Smooth muscle cell (in vitro differentiated cells): ENCODE results near the gene ZP2. TPM values are rescaled to one million over a fixed set of nuclear protein-coding genes. Genes with fewer than 3 reads are reported as not detected.
"Not testable (repeated sequence)": the region's sequence is repeated elsewhere in the genome, so short reads cannot be mapped to it uniquely, and the experiment has no call there.

Experiments used
- DNase-seq: peaks from one replicate; lab custom pipeline; 2025; ENCODE audit not compliant: unreplicated experiment; lab: John Stamatoyannopoulos, UW
- H2AFZ ChIP-seq: fragments of 200-600 bp; sonication (generic); 2 replicates; pipeline ENCODE4 v1.6.0; 2016; ENCODE audit warnings: antibody characterized with exemption, low read depth, mild to moderate bottlenecking
- H3F3A ChIP-seq: fragments of 200-600 bp; sonication (generic); 2 replicates; pipeline ENCODE4 v1.6.0; 2017; ENCODE audit warnings: antibody characterized with exemption, low read depth
- H3K27ac ChIP-seq: fragments of 200-600 bp; sonication (generic); 2 replicates; pipeline ENCODE4 v1.5.1; 2016; ENCODE audit warnings: low read depth, mild to moderate bottlenecking
- H3K27me3 ChIP-seq: fragments of 200-600 bp; sonication (generic); 2 replicates; pipeline ENCODE4 v1.6.1; 2016; ENCODE audit warnings: low read depth, mild to moderate bottlenecking
- H3K36me3 ChIP-seq: fragments of 200-600 bp; sonication (generic); 2 replicates; pipeline ENCODE4 v1.5.1; 2016; ENCODE audit warnings: low read depth
- H3K4me1 ChIP-seq: fragments of 200-600 bp; sonication (generic); 2 replicates; pipeline ENCODE4 v1.5.1; 2016; ENCODE audit warnings: low read depth
- H3K4me2 ChIP-seq: fragments of 200-600 bp; sonication (generic); 2 replicates; pipeline ENCODE4 v1.6.0; 2016; ENCODE audit warnings: mild to moderate bottlenecking
- H3K4me3 ChIP-seq: fragments of 200-600 bp; sonication (generic); 2 replicates; pipeline ENCODE4 v1.5.1; 2016; ENCODE audit warnings: mild to moderate bottlenecking
- H3K79me2 ChIP-seq: fragments of 200-600 bp; sonication (generic); 2 replicates; pipeline ENCODE4 v1.6.0; 2016; ENCODE audit warnings: low read depth, mild to moderate bottlenecking
- H3K9ac ChIP-seq: fragments of 200-600 bp; sonication (generic); 2 replicates; pipeline ENCODE4 v1.6.0; 2016; ENCODE audit warnings: low read depth
- H3K9me3 ChIP-seq: fragments of 200-600 bp; sonication (generic); replicated peaks from 2 replicates; pipeline ENCODE4 v1.5.1; 2016; ENCODE audit warnings: low read depth
- H4K20me1 ChIP-seq: fragments of 200-600 bp; sonication (generic); 2 replicates; pipeline ENCODE4 v1.6.0; 2016; ENCODE audit warnings: low read depth
- WGBS: methylation state at CpG from one replicate; pipeline ENCODE4 v1.1.7; 2016; ENCODE audit warnings: low lambda C conversion rate; 5-methylcytosine and 5-hydroxymethylcytosine counted together
- polyA plus RNA-seq: library from polyadenylated mRNA; unstranded; fragments of >200 nt; fragmentation: Nextera tagmentation; extraction: Ambion mirVana; gene quantifications from 2 replicates; pipeline ENCODE4 v1.2.1, GENCODE V29; 2016
- total RNA-seq: library from RNA; depleted of rRNA; stranded (reverse); fragments of >200 nt; gene quantifications from 2 replicates; pipeline ENCODE4 v1.2.3, GENCODE V29; 2014
- TF ChIP-seq, protein P1 (sequence below): fragments of 200-600 bp; sonication (generic); IDR thresholded peaks from 2 replicates; pipeline ENCODE4 v1.5.1; 2017; ENCODE audit warnings: borderline replicate concordance, mild to moderate bottlenecking, antibody characterized with exemption; ENCODE audit not compliant: insufficient read depth, poor library complexity, severe bottlenecking

The ZP2 gene
- total and polyA plus RNA-seq, 2 experiments from 2014 or later: not detected

GRCh38 chr16:21197621-21198020 lies 13.8 kb downstream of the ZP2 start:
- Histone ChIP-seq H2AFZ (no peak overlapping the region), H3K4me2 (no peak overlapping the region), H3K27ac (no peak overlapping the region), H3K9me3 (no peaks in the 10 kb centered on the region), H3K79me2 (no peaks in the 10 kb centered on the region), H3F3A (no peaks in the 10 kb centered on the region), H3K4me3 (no peak overlapping the region), H3K9ac (no peak overlapping the region), H4K20me1 (no peaks in the 10 kb centered on the region), H3K36me3 (no peaks in the 10 kb centered on the region), H3K27me3 (peaks cover 17% of the 10 kb centered on the region), H3K4me1 (no peaks in the 10 kb centered on the region)
- no peak for DNase-seq
- 86% methylated on average over 3 of the region's 3 CpGs for WGBS
- TF ChIP-seq, protein P1, sequence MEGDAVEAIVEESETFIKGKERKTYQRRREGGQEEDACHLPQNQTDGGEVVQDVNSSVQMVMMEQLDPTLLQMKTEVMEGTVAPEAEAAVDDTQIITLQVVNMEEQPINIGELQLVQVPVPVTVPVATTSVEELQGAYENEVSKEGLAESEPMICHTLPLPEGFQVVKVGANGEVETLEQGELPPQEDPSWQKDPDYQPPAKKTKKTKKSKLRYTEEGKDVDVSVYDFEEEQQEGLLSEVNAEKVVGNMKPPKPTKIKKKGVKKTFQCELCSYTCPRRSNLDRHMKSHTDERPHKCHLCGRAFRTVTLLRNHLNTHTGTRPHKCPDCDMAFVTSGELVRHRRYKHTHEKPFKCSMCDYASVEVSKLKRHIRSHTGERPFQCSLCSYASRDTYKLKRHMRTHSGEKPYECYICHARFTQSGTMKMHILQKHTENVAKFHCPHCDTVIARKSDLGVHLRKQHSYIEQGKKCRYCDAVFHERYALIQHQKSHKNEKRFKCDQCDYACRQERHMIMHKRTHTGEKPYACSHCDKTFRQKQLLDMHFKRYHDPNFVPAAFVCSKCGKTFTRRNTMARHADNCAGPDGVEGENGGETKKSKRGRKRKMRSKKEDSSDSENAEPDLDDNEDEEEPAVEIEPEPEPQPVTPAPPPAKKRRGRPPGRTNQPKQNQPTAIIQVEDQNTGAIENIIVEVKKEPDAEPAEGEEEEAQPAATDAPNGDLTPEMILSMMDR: no peak

DNA sequence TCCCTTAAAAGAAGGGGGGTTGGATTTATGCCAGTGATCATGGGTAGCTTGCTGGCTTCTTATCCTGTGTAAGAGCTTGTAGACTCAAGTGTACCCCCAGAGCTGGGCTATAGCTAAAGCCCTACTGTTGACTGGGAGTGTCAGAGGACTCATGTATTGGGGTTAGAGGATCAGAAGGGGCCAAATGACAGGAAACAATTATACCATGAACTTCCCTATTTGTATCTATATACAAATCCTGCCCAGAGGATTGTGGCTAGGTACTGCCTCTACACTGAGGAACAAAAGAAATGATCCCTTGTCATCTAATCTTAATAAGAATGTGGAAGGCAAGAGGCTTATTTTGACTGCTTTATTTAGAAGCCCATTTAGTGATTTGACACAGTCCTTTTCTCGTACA lies 14.3 kb downstream of the ZP2 start:
- Histone ChIP-seq H2AFZ (no peak overlapping the region), H3K4me2 (no peak overlapping the region), H4K20me1 (no peaks in the 10 kb centered on the region), H3K4me3 (no peak overlapping the region), H3F3A (no peaks in the 10 kb centered on the region), H3K9me3 (no peaks in the 10 kb centered on the region), H3K27ac (no peak overlapping the region), H3K27me3 (peaks cover 13% of the 10 kb centered on the region), H3K79me2 (no peaks in the 10 kb centered on the region), H3K9ac (no peak overlapping the region), H3K4me1 (no peaks in the 10 kb centered on the region), H3K36me3 (no peaks in the 10 kb centered on the region)
- DNase-seq: no peak
- WGBS: 86% methylated on average over 1 of the region's 1 CpG
- TF ChIP-seq, protein P1: no peak

DNA sequence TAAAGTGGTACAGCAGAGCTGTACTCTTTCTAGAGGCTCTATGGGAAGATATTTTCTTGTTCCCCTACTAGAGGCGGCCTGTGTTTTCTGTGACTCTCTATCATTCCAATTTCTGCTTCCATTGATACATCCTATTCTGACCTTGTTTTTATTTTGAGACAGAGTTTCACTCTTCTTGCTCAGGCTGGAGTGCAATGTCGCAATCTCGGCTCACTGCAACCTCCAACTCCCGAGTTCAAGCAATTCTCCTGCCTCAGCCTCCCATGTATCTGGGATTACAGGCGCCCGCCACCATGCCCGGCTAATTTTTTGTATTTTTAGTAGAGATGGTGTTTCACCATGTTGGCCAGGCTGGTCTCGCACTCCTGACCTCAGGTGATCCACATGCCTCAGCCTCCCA lies 16.0 kb downstream of the ZP2 start:
- H3K79me2 ChIP-seq, H3K36me3 ChIP-seq, H3K9me3 ChIP-seq, H4K20me1 ChIP-seq, H3K4me3 ChIP-seq, H3F3A ChIP-seq, H3K27ac ChIP-seq, DNase-seq, H3K27me3 ChIP-seq, H3K9ac ChIP-seq, H3K4me2 ChIP-seq, H3K4me1 ChIP-seq, H2AFZ ChIP-seq: not testable (repeated sequence)
- WGBS: 97% methylated on average over 8 of the region's 8 CpGs

- Histone ChIP-seq H3K79me2 (no peaks in the 10 kb centered on the region), H3K27ac (no peak overlapping the region), H3K4me3 (no peak overlapping the region), H3K4me1 (no peaks in the 10 kb centered on the region), H4K20me1 (no peaks in the 10 kb centered on the region), H3K36me3 (no peaks in the 10 kb centered on the region), H2AFZ (no peak overlapping the region), H3F3A (no peaks in the 10 kb centered on the region), H3K9ac (no peak overlapping the region), H3K9me3 (no peaks in the 10 kb centered on the region), H3K4me2 (no peak overlapping the region), H3K27me3 (no peaks in the 10 kb centered on the region)
- TF ChIP-seq, protein P1: no peak
- no peak for DNase-seq
- WGBS: 66% methylated on average over 6 of the region's 6 CpGs
Measured at GRCh38 chr16:21194771-21195301, 16.5 kb downstream of the ZP2 start.
